Measurements from ENCODE around the gene CABYR.

Gene CABYR

GRCh38 chr18:24127735-24128134, 11.1 kb upstream of the CABYR start:
- TF ChIP-seq CTCF (IDR thresholded peaks at IDR 0.05; ENCODE audit: control extremely low read depth, extremely low read depth, low read depth, missing control alignments): no peak
- DNase-seq (ENCODE audit: extremely low spot score): no peak
- ChIA-PET POLR2A (no interaction called here), CTCF (interaction anchor here (1.7 kb wide), 1 partner anchor 8 kb away, joined by 8 read pairs; no protein-coding TSS in a partner anchor)

- no peak for TF ChIP-seq CTCF (IDR thresholded peaks at IDR 0.05; ENCODE audit: control extremely low read depth, extremely low read depth, low read depth, missing control alignments)
- no peak for DNase-seq (ENCODE audit: extremely low spot score)
- POLR2A ChIA-PET: no interaction called here
- CTCF ChIA-PET: interaction anchor here (1.7 kb wide), 1 partner anchor 9 kb away, joined by 8 read pairs; no protein-coding TSS in a partner anchor
These were observed 10.2 kb upstream of the CABYR start for GRCh38 chr18:24128700-24129099.

GRCh38 chr18:24130494-24130893, 8.4 kb upstream of the CABYR start:
- ChIA-PET POLR2A (no interaction called here), CTCF (interaction anchor here (0.9 kb wide), 1 partner anchor 11 kb away, joined by 3 read pairs; no protein-coding TSS in a partner anchor)

GRCh38 chr18:24136967-24137373, 1.9 kb upstream of the CABYR start:
- ChIA-PET CTCF (no interaction called here), POLR2A (no interaction called here)
- no peak for TF ChIP-seq CTCF (IDR thresholded peaks at IDR 0.05; ENCODE audit: control extremely low read depth, extremely low read depth, low read depth, missing control alignments)
- DNase-seq (ENCODE audit: extremely low spot score): no peak

More at GRCh38 chr18:24130494-24130893, 8.4 kb upstream of the CABYR start:
- DNase-seq (ENCODE audit: extremely low spot score): no peak
- TF ChIP-seq CTCF (IDR thresholded peaks at IDR 0.05; ENCODE audit: control extremely low read depth, extremely low read depth, low read depth, missing control alignments): no peak

- TF ChIP-seq CTCF (IDR thresholded peaks at IDR 0.05; ENCODE audit: control extremely low read depth, extremely low read depth, low read depth, missing control alignments): no peak
- CTCF ChIA-PET: interaction anchor here (0.9 to 2.5 kb wide), 6 partner anchors 13 to 351 kb away, joined by 3 to 10 read pairs (median 4); no protein-coding TSS in a partner anchor
- POLR2A ChIA-PET: interaction anchor here (0.6 to 1.1 kb wide), 17 partner anchors 11 to 1205 kb away, joined by 3 to 9 read pairs (median 4); no protein-coding TSS in a partner anchor
- no peak for DNase-seq (ENCODE audit: extremely low spot score)
These were observed 463 bp upstream of the CABYR start for GRCh38 chr18:24138409-24138788.

GRCh38 chr18:24140697-24141096, 1.8 kb downstream of the CABYR start:
- ChIA-PET POLR2A (no interaction called here), CTCF (interaction anchor here (2.9 kb wide), 1 partner anchor 36 kb away, joined by 10 read pairs; no protein-coding TSS in a partner anchor)
- no peak for DNase-seq (ENCODE audit: extremely low spot score)
- TF ChIP-seq CTCF (IDR thresholded peaks at IDR 0.05; ENCODE audit: control extremely low read depth, extremely low read depth, low read depth, missing control alignments): no peak

All from GM10248 (cell line).